Tibial artery (tissue), 4 donors: ENCODE data around the gene MCTP1.

Experiments
- DNase-seq, 2 donors: peaks; one replicate each; pipeline ENCODE4 v3.0.0-alpha.2; 2019
- H3K27ac ChIP-seq, 2 donors: fragments of 200-600 bp; sonication (generic) in 1 of 2; 1 replicate in 1 of 2; 2 replicates in 1 of 2; pipeline ENCODE4 v1.5.1; 2018 to 2019; ENCODE audit warnings: mild to moderate bottlenecking in 1 of 2
- H3K27me3 ChIP-seq, 2 donors: fragments of 200-600 bp; sonication (generic) in 1 of 2; one replicate each; pipeline versions ENCODE4 v1.5.1 to v1.6.0; 2016 to 2019
- H3K36me3 ChIP-seq, 3 donors: fragments of 200-600 bp; sonication (generic) in 2 of 3; one replicate each; pipeline ENCODE4 v1.5.1; 2016 to 2019; ENCODE audit warnings: mild to moderate bottlenecking in 2 of 3
- H3K4me1 ChIP-seq, 4 donors: fragments of 200-600 bp; sonication (generic) in 2 of 4; 1 replicate in 3 of 4; 2 replicates in 1 of 4; pipeline ENCODE4 v1.5.1; 2016 to 2019
- H3K4me3 ChIP-seq, 2 donors: fragments of 200-600 bp; sonication (generic) in 1 of 2; 1 replicate in 1 of 2; 2 replicates in 1 of 2; pipeline ENCODE4 v1.5.1; 2018 to 2019; ENCODE audit warnings: mild to moderate bottlenecking in 2 of 2
- H3K9me3 ChIP-seq, 3 donors: fragments of 200-600 bp; sonication (generic) in 1 of 3; one replicate each; pipeline ENCODE4 v1.5.1; 2016 to 2019
- intact Hi-C: fragments of 100-400 bp; cut with DNase I; formaldehyde crosslinking; loops from one replicate; pipeline ENCODE4 v1.15.0; 2023; ENCODE audit warnings: low total_unique reads
- TF ChIP-seq, protein P1 (sequence below), 2 experiments: fragments of 200-600 bp in 1 of 2; fragments of 450-650 bp in 1 of 2; IDR thresholded peaks; one replicate each; pipeline ENCODE4 v1.5.1; 2017 to 2019; ENCODE audit warnings: antibody characterized with exemption in 2 of 2, mild to moderate bottlenecking in 1 of 2, moderate library complexity in 1 of 2

Gene MCTP1

DNA sequence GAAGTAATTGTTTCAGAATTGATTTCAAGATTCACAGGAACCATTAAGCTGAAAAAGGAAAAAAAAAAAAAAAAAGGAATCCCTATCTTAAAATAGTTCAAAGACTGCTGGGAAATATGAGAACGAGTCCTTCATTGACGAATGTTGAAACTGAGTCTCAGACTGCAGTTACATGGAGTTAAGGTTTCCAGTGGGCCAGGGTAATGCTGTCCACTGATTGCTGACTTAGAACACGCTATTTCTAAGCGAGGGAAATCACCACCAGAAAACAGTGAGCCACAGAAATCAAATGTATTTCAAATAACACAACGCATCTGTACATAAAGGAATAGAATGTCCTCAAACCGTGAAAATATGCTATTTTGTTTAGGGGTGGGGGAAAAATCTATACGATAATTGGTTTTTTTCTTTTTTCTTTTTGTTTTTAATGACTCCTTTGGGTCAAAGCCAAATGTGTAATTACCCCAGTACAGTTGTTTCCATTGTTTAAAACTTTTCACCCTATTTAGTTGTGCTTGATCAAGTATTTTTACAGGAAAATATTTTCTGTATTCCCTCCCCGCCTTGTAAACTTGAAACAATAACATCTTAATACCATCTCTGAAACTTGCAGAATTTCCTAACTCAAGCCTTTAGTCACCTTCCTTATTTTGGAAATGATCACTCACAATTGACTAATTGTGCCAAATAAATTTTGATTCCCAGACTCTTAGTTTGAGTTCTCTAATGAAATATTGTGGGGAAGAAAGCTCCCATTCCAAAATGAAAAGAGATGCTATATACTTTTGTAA, 208.3 kb downstream of the MCTP1 start:
- H3K4me3 ChIP-seq: no peak overlapping the region
- H3K4me1 ChIP-seq: no peaks in the 10 kb centered on the region
- intact Hi-C loops: no loop called here
- H3K9me3 ChIP-seq: no peaks in the 10 kb centered on the region
- DNase-seq: no peak
- H3K27me3 ChIP-seq: no peaks in the 10 kb centered on the region
- H3K27ac ChIP-seq: no peak overlapping the region
- TF ChIP-seq, protein P1, sequence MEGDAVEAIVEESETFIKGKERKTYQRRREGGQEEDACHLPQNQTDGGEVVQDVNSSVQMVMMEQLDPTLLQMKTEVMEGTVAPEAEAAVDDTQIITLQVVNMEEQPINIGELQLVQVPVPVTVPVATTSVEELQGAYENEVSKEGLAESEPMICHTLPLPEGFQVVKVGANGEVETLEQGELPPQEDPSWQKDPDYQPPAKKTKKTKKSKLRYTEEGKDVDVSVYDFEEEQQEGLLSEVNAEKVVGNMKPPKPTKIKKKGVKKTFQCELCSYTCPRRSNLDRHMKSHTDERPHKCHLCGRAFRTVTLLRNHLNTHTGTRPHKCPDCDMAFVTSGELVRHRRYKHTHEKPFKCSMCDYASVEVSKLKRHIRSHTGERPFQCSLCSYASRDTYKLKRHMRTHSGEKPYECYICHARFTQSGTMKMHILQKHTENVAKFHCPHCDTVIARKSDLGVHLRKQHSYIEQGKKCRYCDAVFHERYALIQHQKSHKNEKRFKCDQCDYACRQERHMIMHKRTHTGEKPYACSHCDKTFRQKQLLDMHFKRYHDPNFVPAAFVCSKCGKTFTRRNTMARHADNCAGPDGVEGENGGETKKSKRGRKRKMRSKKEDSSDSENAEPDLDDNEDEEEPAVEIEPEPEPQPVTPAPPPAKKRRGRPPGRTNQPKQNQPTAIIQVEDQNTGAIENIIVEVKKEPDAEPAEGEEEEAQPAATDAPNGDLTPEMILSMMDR (IDR thresholded peaks at IDR 0.05): no peak
- no peaks in the 10 kb centered on the region for H3K36me3 ChIP-seq

DNA sequence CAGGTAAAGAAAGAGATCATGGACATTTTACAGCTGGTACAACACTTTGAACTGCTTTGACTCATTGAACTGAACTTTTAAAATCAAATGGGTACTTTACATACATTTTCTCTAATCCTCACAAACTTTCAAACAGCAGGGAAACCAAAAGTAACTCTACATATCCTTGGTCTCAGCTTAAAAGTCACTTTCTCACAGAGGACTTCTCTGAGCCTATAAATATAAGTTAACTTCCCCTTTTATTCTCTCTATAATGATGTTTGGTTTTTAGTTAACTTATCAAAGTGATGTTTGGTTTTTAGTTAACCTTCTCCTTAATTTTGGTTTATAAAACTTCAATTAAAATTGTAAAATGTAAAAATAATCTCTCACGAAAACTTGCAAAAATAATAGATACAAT, 209.8 kb downstream of the MCTP1 start:
- no peak for DNase-seq
- Histone ChIP-seq H3K9me3 (no peaks in the 10 kb centered on the region), H3K4me3 (no peak overlapping the region), H3K4me1 (no peaks in the 10 kb centered on the region), H3K27ac (no peak overlapping the region), H3K36me3 (no peaks in the 10 kb centered on the region), H3K27me3 (no peaks in the 10 kb centered on the region)
- TF ChIP-seq, protein P1 (IDR thresholded peaks at IDR 0.05): no peak
- intact Hi-C loops: no loop called here

DNA sequence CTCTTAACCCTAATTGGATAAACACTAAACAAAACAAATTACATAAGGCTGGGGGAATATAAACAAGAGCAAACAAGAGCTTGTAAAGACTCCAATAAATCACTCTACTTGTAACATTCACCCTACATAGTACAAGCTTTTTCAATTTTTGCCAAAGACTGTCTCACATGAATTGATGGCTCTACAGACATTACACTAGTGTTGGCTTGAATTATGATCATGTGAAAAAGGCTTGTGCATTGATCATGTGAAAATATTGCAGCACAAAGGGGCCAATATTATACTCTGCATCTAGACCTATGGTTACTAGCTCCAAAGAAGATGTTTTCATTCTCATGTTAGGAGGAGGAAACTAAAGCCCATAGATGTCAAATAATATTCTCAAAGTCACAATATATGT, 212.6 kb downstream of the MCTP1 start:
- intact Hi-C loops: no loop called here
- Histone ChIP-seq H3K27me3 (no peaks in the 10 kb centered on the region), H3K36me3 (no peaks in the 10 kb centered on the region), H3K27ac (no peak overlapping the region), H3K9me3 (no peaks in the 10 kb centered on the region), H3K4me1 (no peaks in the 10 kb centered on the region), H3K4me3 (no peak overlapping the region)
- TF ChIP-seq, protein P1 (IDR thresholded peaks at IDR 0.05): no peak
- no peak for DNase-seq

DNA sequence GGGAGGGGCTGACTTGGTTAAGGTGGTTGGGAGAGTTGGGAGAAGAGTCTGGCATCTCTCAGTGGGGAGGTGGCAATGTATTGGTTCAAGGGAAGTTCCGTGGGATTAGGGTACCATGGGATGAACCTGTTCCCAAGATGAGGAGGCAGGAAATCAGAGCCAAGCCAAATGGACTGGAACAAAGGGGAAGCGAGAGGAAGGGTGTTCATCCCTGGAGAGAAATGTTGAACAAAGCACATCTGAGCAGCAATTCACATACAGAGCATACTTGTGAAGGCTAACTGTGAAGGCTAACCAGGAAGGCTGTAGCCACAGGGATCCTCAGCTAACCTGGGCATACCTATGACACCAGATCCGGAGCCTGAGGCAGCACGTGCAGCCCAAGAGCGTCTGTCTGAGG, 214.0 kb downstream of the MCTP1 start:
- H3K27me3 ChIP-seq: no peaks in the 10 kb centered on the region
- H3K4me3 ChIP-seq: no peak overlapping the region
- no peaks in the 10 kb centered on the region for H3K4me1 ChIP-seq
- no peak overlapping the region for H3K27ac ChIP-seq
- no peaks in the 10 kb centered on the region for H3K36me3 ChIP-seq
- H3K9me3 ChIP-seq: no peaks in the 10 kb centered on the region
- DNase-seq: no peak
- intact Hi-C loops: no loop called here
- TF ChIP-seq, protein P1 (IDR thresholded peaks at IDR 0.05): no peak

DNA sequence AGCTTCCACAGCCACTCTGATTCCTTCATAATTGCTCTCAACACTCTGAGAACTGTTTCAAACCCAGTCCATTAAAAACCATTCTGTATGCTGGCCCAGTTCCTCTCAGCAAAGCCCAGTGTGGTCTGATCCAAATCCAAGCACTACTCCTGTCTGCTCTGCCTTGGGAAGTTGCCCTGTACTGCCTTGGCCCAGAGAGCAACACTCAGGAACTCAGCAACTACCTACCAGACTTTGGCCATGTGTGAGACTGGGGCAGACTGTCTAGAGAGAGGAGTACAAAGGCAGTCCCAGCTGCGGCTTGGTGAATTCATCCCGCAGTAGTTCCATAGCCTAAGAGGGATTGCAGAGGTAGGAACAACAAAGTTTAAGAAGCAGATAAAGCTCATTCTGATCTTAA, 214.4 kb downstream of the MCTP1 start:
- H3K9me3 ChIP-seq: no peaks in the 10 kb centered on the region
- H3K27me3 ChIP-seq: no peaks in the 10 kb centered on the region
- H3K4me1 ChIP-seq: no peaks in the 10 kb centered on the region
- DNase-seq: no peak
- no peak overlapping the region for H3K27ac ChIP-seq
- intact Hi-C loops: no loop called here
- TF ChIP-seq, protein P1 (IDR thresholded peaks at IDR 0.05): no peak
- no peaks in the 10 kb centered on the region for H3K36me3 ChIP-seq
- no peak overlapping the region for H3K4me3 ChIP-seq
